NCI-H345 treated with DMSO at 0.1 percent for 48 hours (cell line): ENCODE results near the gene TFAP2D.

Source experiments
- DNase-seq: peaks from one replicate; lab custom pipeline; 2025; ENCODE audit not compliant: unreplicated experiment; lab: John Stamatoyannopoulos, UW

The TFAP2D gene

GRCh38 chr6:50818020-50818419 lies 104.7 kb downstream of the TFAP2D start:
- no peak for DNase-seq

DNA sequence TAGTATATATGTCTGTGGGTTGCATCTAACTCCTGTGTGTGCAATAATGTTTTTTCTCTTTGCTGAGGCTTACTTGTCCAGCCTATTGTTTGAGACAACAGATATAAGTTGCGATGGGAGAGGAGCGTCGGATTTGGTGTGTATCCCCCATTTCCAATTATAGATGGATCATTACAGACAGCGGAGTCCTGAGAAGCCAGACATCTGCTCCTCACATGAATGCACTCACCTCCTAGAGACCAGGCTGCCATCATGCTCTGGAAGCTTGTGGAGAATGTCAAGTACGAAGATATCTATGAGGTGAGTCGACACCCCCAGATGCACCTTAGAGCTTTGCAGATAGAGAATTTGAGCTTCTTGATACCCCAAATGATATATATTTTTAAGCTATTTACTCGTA lies 105.3 kb downstream of the TFAP2D start, which contains the start of gene TFAP2B:
Gene TFAP2B (plus strand): TSS at position 199 of the 400 bp plus-strand sequence. CDS start 21 bp downstream, at position 220.
- no peak for DNase-seq

DNA sequence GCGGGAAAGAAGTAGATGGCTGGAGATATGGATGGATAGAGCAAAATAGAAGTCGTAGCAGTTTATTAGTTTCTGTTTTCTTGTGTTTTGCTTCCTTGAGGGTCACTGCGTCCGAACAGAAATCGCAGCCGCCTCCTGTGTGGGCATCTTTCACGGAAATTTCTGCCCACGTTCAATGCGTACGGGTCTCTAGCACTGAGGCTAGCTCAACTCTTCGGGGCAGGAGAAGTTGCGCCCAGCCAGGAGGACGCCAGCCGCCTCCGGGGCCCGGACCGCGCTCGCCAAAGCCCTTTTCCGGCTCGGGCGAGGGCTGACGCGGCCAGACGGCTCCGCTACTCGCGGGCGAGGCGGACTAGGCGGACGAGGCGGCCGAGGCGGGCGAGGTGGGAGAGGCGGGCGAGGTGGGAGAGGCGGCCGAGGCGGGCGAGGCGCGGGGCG lies 106.2 kb downstream of the TFAP2D start:
- no peak for DNase-seq

GRCh38 chr6:50819904-50820868 lies 106.9 kb downstream of the TFAP2D start:
- DNase-seq, result no peak

DNA sequence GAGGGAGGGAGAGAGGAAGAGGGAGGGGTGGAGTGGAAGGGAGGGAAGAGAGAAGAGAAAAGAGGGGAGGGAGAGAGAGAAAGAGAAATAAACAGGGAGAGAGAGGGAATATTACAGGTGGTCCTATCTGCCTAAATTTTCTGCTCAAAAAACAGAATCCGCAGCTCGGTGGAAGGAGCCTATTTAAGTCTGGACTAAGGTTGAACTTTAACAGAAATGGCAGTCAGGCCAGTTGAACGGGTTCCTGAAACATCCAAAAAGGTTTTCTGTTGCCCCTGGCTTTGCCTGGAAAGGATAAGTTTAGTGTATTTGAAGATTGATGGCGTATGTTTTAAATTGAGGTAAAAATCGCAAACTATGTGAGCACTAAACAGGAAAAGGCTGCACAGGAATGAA lies 107.5 kb downstream of the TFAP2D start:
- DNase-seq, result no peak

- DNase-seq, result no peak
These were observed 108.2 kb downstream of the TFAP2D start for GRCh38 chr6:50821441-50822077.

DNA sequence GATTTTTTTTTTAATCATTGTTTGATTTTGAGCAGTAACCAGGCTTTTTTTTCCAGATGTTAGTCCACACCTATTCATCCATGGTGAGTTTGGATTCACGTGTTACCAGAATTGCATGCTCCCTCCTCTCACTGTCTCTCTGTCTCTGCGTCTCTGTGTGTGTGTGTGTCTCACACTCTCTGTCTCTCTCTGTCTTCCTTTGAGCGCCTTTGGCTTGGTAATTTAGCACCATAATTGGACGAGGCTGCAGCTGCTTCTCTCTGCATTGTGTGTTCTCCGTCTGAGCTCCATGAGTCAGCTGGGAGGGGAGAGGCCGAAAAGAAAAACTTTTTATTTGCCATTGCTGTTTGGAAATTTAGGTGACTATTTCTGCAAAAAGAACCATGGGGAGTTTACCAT lies 108.8 kb downstream of the TFAP2D start:
- no peak for DNase-seq
